ENCODE measurements around the gene UBE3B.
A peak's percentile ranks its signal among the peaks of the same experiment; 100 is the strongest.

UBE3B gene

DNA sequence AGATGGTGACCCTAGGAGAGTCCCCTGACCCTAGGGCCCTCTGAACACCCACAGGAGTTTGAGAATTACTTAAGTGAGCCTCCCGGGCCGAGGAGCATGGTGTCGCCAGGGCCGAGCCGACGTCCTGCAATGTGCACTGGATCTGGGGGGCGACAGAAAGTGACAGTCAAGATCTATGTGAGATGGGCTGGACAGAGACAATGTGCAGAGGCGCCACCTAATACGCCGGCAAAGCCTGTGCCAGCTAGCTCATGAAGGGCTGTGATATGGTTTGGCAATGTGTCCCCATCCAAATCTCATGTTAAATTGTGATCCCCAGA, 84.2 kb downstream of the UBE3B start:
- H3K27ac ChIP-seq = no peak overlapping the region
- DNase-seq (ENCODE audit: low read depth, low spot score) = no peak

DNA sequence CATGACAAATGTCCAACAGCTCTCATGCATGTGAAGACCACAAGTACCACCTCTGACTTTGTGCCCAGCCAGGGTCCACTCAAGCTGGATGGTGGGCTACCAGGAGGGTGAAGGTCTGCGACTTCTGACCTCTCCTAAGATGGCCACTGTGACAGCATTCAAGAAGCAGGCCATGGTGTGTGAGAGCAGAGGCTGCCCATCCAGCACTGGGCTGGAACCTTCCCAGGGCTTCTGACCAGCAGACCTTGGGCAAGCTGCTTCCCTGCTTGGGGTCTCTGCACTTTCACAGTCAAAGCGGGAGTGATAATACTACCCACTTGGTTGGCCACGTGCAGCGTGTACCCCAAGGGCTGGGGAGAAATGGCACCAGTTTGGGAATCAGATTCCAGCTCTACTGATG, 85.4 kb downstream of the UBE3B start:
- no peak for DNase-seq (ENCODE audit: low read depth, low spot score)
- H3K27ac ChIP-seq = no peak overlapping the region

DNA sequence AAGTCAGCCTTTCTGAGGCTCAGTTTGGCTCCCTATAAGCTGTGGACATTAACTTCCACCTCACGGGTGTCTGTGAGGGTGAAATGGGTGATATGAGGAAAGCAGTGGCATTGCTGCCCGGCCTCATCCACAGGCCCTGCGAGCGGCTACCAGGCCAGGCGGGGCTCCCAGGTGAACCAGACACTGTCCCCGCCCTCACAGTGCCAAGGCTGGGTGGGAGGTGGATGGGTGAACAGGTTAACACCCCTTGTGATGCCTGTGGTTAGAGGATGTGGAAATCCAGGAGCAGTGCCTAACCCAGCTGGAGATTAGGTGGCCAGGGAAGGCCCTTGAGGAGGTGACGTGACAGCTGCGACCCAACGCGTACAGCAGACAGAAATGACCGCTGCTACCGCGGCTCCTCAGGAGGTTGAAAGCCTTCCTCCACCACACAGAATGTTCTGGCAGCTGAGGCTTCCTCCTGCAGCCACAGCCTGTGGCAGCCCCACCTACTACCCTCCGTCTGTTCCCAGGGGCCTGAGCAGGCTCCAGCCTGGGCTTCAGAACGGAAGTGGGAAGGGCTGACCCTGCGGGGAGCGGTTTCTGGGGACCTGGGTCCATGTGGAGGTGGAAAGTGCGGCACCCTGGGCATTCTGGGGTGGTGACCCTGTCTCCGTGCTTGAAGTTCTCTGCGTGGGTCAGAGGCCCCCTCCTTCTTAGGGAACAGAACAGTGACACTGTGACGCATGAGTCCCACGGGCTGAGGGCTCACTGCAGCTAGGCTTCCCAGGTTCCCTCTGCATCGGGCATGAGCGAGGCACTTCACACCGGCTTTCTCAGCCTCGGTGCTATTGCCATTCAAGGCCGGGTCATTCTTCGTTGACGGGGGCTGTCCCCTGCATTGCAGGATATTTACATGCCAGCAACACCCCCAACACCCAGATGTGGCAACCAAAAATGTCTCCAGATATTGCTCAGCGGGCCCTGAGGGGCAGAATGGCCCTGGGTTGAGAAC, 86.2 kb downstream of the UBE3B start:
- H3K27ac ChIP-seq = no peak overlapping the region
- no peak for DNase-seq (ENCODE audit: low read depth, low spot score)

DNA sequence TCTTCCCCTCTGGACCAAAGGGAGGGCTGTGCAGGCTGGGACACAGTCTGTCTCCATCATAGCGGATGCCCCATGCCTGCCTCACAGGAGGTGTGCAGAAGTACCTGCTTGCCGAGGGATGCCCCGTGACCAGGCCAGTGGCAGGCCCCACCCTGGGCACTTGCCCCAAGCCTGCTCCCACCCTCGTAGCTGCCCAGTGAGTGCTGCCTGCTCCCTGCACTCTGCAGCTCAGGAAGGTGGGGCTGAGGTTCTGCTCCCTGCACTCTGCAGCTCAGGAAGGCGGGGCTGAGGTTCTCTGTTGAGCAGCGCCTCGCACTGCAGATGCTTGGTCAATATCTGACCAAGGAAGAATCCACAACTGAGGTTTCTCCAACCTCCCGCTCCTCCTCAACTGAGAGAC, 89.0 kb downstream of the UBE3B start:
- DNase-seq (ENCODE audit: low read depth, low spot score) = no peak
- H3K27ac ChIP-seq = no peak overlapping the region

DNA sequence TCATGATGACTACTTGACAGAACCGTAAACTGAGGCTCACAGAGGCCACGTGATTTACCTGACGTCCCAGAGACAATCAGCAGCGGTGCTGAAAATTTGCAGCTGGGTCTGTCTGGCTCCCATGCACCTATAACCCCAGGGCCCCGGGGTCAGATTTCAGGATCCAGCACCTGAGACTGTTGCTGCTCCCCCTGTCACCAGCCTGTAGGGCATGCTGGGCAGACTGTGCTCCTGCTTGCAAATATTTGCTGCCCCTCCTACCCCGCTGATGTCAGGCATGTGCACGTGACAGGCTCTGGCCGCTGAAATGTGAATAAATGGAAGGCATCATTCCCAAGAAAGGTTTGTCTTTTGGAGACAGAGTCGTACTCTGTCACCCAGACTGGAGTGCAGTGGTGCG, 89.9 kb downstream of the UBE3B start:
- no peak overlapping the region for H3K27ac ChIP-seq
- no peak for DNase-seq (ENCODE audit: low read depth, low spot score)

DNA sequence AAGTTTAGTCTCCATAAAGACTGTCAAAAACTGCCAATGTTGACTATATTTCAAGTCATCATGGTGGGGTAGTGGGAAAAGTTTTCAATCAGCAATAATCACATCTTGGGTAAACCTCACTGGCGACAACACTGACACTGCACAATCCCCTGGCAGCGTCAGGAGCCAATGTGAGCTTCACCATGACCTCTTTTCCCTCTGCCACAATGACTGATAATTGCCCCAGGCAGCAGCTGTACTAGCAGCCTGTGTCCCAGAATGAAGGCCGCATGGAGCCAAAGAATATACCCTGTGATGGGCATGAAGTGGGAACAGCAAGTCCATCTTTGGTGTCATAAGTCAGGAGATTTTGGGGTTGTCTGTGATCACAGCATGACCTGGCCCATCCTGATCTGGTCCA, 90.5 kb downstream of the UBE3B start:
- no peak for DNase-seq (ENCODE audit: low read depth, low spot score)
- H3K27ac ChIP-seq = no peak overlapping the region

DNA sequence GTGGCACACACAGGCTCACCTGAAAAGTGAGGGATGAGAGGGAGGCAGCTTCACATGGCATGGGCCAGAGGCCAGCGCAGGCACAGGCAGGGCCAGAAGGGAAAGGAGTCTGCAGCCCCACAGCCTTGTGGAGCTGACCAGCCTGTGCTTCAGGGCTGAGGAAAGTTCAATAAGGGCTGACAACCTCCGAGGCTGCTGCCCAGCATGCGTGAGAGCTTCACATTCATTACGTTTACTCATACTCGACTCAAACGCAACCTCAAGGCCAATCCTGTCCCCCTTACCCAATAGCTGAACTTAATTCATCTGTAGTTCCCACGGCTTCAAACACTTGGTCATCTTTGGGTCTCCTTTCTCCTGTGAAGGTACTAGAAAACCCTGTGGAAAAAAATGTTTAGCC, 91.1 kb downstream of the UBE3B start:
- DNase-seq (ENCODE audit: low read depth, low spot score) = no peak
- H3K27ac ChIP-seq = no peak overlapping the region

DNA sequence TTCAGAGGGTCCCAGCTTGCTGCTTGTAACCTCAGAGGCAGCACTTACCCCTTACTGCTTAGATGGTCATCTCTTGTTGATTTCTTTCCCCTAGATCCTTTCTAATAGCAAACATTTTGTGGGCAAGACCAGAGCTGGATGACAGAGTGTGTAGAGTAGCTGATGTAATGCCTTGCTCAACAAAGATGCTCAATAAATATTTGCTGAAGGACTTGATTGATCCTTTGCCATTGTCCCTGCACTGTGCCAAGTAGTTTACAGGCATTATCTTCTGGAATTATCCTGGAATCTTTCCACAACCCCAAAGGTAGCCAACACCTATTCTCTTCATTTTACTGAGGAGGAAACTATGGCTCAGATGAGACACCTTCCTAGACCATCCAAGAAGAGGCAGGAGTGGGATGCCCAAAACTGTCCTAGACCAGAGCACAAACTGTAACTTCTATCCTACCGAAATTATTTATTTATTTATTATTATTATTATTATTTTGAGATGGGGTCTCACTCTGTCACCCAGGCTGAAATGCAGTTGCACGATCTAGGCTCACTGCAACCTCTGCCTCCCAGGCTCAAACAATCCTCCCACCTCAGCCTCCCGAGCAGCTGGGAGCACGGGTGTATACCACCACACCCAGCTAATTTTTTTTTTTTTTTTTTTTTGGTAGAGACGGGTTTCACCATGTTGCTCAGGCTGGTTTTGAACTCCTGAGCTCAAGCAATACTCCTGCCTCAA, 94.5 kb downstream of the UBE3B start:
- H3K27ac ChIP-seq = no peak overlapping the region
- no peak for DNase-seq (ENCODE audit: low read depth, low spot score)

DNA sequence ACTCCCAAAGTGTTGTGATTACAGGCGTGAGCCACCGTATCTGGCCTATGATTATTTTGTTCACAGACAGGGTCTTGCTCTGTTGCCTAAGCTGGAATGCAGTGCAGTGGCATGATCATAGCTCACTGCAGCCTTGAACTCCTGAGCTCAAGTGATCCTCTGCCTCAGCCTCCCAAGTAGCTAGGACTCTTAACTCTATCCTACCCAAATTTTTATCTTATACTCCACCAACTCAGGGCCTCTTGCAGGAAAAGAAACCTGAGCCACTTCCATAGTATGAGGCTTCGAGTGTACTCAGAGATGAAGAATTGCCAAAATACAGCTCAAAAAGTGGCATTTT, 95.0 kb downstream of the UBE3B start:
- peak overlapping the region; percentile 74 for H3K27ac ChIP-seq
- no peak for DNase-seq (ENCODE audit: low read depth, low spot score)

DNA sequence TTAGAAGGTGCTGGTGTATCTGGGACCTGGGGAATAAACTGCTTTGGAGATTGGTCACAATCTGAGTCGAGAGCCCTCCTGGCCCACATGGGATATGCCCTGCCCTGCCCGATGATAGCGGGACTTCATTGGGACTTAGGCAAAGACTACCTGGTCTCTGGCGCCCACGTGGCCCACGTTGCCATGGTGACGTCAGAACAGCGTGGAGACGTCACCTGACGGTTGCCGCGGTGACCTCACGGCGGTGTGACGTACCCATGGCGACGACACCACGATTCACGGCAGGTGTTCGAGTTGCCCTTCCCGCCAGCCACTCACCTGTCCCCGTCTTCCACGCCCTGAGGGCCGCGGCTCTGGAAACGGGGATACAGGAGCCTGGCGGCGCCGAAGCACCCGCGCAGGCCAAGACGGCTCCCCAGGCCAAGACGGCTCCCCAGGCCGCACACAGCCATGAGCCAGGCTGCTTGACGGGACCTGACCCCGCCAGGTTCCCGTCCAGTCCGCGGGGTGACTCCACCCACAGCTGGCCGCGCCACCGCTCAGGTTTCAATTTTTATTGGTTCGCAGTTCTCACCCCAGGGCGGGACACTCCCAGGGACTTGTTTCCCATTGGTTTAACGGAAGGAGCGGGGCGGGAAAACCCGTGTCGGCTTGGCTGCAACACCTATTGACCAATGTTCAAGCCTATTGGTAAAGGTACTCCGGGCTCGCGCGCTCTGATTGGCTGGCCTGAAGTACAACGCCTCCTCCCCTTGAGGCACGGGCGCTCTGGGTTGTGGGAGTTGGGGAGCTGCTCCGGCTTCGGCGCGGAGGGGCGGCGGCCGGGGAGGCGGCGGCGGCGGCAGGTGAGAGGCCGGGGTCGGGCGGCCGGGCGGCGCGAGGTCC, 95.8 kb downstream of the UBE3B start, which contains the start of the genes MMAB and MVK:
MMAB (minus strand) TSS at position 476 of the 885 bp plus-strand sequence; CDS start at position 452, 24 bp downstream.
MVK (plus strand) TSS at position 766 of the 885 bp plus-strand sequence. CDS start 1,029 bp downstream, outside the sequence.
- DNase-seq (ENCODE audit: low read depth, low spot score) = peak; percentile 99

DNA sequence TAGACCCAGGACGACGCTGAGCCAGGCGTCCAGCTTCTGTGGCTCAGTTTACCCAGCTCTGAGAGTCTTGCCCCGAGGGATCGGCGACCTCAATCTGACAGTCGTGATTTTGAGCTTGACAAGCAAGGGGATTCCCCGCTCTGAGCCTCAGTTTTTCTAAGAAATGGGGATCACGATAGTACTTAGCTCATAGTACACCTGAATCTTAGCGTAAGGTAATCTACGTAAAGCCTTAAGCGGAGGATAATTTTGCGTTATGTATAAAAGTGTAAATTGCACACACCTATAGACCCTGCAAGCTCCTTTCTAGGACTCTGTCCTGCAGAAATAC, 96.4 kb downstream of the UBE3B start:
- peak overlapping the region; percentile 74 for H3K27ac ChIP-seq
- DNase-seq (ENCODE audit: low read depth, low spot score) = no peak

More for the DNA sequence above, 95.8 kb downstream of the UBE3B start, which contains the start of the genes MMAB and MVK:
- peak within 1 kb of the TSS; percentile 74 for H3K27ac ChIP-seq

DNA sequence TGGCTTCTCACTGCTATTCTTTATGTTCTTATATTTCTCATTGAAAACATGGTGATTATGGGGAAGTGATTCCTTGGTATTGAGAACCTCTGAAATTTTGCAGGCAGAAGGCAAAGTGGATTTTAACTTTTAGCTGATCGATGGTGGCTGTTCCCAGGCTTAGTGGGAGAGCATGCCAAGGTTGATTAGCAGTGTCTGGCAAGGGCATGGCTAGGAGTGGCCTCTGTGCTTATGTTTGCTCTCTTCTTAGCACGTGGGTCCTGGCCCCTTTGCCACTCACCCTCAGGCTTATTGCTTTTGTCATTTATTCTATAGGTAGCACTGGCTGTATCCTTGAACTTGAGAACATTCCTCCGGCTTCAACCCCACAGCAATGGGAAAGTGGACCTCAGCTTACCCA, 98.2 kb downstream of the UBE3B start:
- DNase-seq (ENCODE audit: low read depth, low spot score) = no peak

DNA sequence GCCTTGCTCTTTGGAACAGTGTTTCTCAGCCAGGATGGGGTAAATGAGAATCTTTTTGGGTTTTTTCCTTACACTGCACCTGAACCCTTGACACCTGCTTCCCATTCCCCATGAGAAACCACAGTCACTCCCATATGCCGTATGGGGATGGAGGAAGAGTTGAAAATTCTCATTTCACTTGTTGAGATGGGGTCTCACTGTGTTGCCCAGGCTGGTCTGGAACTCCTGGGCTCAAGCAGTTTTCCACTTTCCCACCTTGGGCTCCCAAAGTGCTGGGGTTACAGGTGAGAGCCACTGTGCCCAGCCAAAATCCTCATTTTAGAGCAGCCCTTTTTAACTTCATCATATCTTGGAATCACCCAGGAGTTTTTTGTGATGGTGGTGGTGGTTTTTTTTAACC, 99.9 kb downstream of the UBE3B start:
- H3K27ac ChIP-seq = no peak overlapping the region
- no peak for DNase-seq (ENCODE audit: low read depth, low spot score)

More for the DNA sequence above, 98.2 kb downstream of the UBE3B start:
- H3K27ac ChIP-seq = no peak overlapping the region

DNA sequence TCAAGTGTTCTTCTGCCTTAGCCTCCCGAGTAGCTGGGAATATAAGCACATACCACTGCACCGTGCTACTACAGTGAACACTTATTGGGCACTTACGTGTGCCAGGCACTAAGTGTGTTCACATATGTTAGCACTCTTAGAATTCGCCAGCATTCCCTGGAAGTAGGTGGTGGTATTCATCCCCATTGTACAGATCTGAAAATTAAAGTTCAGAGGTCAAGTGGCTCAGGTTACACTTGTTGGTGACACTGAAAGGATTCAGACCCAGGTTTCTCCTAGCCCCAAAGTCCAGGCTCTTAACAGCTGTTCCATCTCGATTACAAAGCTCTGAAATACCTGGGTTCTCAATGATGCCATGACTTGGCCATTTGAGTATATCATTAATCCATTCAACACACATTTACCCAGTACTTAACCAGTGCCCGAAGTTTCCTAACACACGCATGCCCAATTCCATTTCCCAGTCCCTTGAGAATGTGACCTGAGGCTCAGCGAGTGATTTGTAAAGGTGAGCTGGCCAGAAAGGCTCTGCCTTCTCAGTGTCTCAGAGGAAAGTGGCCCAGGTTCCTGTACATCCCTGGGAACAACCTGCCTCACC, 101.0 kb downstream of the UBE3B start:
- no peak overlapping the region for H3K27ac ChIP-seq
- DNase-seq (ENCODE audit: low read depth, low spot score) = no peak

DNA sequence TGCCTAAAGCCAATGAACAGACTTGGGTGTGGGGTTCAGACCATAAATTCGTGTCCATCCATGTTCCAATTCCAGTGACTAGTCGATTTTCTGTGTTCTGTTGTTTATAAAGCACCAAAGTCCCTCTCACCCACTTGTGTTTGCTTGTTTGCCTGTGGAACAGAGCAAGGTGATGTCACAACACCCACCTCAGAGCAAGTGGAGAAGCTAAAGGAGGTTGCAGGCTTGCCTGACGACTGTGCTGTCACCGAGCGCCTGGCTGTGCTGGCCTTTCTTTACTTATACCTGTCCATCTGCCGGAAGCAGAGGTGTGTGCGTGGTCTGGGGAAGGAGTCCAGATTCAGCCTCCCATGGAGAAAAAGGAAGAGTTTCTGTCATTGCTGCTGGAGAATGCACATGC, 102.2 kb downstream of the UBE3B start:
- H3K27ac ChIP-seq = no peak overlapping the region
- no peak for DNase-seq (ENCODE audit: low read depth, low spot score)

DNA sequence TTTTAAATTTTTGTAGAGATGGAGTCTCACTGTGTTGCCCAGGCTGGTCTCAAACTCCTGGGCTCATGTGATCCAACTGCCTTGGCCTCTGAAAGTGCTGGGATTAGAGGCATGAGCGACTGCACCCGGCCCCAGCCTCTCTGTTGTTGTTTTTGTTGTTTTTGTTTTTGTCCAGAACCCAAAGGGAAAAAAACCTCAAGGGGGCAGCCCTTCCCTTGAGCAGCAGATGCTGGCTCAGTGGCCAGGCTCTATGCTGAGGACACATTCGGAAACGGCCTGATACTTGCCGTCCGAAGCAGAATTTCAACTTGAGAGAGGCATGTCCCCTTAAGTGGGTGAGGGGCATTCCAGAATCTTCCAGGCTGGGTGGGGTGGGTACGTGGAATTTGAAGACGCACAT, 102.8 kb downstream of the UBE3B start:
- no peak overlapping the region for H3K27ac ChIP-seq
- no peak for DNase-seq (ENCODE audit: low read depth, low spot score)

DNA sequence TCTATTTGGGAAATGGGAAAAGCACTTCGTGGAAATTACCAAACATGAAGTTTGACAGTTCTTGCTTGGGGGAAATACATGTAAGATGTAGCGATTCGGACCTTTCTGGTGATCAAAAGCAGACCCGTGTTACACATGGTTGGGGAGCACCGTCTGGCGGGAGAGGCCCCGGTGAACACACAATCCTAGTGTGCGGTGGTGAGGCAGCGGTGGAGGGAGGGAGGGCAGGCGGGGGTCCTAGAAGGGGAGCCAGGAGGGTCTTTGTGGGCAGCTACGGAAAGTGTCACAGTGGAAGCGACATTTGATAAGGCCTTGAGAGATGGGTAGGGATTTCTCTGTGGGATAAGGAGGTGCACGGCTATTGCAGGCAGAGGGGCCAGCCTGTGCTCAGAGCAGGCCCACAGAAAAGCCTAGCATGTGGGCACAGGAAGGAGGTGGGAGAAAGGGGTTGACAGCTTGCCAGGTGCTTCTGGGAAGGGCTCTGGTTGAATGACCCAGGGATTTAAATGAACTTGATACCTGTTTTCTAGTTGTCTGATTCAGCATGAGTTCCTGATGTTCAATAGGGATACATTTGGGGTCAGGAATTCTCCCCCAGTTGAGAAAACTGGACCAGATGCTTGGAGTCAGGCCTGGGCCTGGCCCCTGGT, 103.4 kb downstream of the UBE3B start:
- DNase-seq (ENCODE audit: low read depth, low spot score) = no peak
- peak overlapping the region; percentile 79 for H3K27ac ChIP-seq

DNA sequence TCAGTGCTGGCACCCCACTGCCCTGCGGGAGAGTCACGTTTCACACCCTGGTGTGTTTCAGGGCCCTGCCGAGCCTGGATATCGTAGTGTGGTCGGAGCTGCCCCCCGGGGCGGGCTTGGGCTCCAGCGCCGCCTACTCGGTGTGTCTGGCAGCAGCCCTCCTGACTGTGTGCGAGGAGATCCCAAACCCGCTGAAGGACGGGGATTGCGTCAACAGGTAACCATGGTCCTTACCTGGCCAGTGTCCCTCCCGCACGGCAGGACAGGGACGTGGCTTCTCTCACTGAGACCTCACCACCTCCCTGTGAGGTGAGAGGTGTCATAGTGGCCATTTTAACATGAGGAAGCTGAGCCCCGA, 103.9 kb downstream of the UBE3B start:
- peak overlapping the region; percentile 79 for H3K27ac ChIP-seq
- no peak for DNase-seq (ENCODE audit: low read depth, low spot score)

DNA sequence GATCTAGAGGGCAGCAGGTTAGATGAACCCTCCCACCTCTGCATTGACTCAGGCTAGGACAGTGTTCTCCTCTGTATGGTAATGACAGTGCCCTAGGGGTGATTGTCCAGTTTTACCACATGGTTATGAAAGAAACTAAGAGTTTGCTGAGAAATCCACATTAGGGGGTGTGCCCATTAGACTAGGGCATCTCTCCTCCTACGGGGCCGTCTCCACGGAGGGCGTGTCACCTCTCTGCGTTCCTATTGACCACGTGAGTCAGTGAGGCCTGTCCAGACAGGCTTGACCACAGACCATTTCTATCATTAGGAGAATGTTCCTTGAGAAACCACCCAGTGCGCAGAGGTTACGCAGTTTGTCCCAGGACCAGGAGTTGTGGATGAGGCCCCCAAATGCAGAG, 104.4 kb downstream of the UBE3B start:
- H3K27ac ChIP-seq = peak overlapping the region; percentile 79
- peak; percentile 58 for DNase-seq (ENCODE audit: low read depth, low spot score)

DNA sequence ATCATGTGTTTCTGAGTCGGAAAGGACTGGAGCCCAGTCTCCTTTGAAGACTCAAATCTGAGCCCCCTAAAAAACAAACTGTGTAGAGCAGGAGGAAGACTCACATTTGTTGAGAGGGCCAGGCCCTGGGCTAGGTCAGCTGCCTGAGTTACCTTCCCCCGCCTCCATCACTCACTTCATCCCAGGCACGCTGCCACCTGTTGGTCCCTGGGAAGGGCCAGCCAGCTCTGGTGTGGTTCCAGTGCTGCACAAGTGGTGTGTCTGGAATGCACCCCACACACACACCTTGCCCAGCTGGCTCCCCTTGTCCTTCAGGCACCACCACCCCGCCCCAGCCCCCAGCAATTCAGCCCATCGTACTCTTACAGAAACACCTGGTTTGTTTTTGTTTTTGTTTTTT, 105.2 kb downstream of the UBE3B start:
- H3K27ac ChIP-seq = peak overlapping the region; percentile 79

More for the DNA sequence above, 105.2 kb downstream of the UBE3B start:
- no peak for DNase-seq (ENCODE audit: low read depth, low spot score)
